HG03039 (cell line): Measurements from ENCODE around the gene WNT3A.
"Not testable (repeated sequence)": the region's sequence is repeated elsewhere in the genome, so short reads cannot be mapped to it uniquely, and the experiment has no call there.

ENCODE experiments used
- ATAC-seq: cut with Tn5 transposase; IDR thresholded peaks from one replicate; pipeline ENCODE4 v1.9.1; 2021; ENCODE audit warnings: mild to moderate bottlenecking, moderate library complexity; ENCODE audit not compliant: unreplicated experiment

WNT3A gene

DNA sequence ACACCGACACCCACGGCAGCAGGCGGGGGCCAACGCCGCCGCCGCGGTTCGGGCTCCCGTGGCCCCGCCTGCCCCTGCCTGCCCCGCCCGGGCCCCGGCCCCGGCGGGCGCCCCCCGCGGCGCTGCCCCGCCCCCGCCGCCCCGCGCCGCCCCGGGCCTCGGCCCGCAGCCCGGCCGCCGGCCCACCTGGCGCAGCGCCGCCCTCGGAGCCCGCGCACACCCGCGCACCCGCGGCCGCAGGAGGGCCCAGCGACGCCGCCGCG, at the start of gene WNT3A:
WNT3A (plus strand) TSS at position 213 of the 263 bp plus-strand sequence. CDS start 131 bp downstream, outside the sequence.
- ATAC-seq: no peak

DNA sequence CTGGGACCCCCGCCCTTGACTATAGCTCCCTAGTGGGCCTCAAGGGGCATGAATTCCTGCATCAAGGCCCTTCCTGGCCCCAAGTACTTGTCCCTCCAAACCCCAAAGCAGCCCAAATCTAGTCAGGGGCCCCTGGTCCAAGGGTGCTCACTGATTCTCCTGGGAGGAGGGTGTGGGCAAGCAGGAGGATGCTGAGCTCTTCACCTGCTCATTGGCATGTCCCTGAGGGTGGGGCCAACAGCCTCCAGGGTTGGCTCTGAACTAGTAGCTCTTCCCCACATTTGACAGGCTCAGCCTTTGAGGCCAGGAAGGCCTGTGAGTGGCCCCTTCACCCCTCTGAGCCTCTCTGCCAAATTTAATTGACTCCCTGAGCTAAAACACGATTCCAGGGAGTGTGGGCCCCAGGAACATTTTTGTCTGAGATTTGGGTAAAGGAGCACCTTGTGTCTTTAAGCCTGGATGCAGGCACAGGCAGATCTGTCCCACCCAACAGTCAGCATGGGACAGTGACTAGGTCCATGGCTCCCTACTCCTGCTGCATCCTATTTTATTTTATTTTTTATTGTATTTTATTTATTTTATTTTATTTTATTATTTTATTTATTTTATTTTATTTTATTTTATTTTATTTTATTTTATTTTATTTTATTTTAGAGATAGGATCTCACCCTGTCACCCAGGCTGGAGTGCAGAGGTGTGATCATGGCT, 48.0 kb upstream of the WNT3A start:
- ATAC-seq: no peak

DNA sequence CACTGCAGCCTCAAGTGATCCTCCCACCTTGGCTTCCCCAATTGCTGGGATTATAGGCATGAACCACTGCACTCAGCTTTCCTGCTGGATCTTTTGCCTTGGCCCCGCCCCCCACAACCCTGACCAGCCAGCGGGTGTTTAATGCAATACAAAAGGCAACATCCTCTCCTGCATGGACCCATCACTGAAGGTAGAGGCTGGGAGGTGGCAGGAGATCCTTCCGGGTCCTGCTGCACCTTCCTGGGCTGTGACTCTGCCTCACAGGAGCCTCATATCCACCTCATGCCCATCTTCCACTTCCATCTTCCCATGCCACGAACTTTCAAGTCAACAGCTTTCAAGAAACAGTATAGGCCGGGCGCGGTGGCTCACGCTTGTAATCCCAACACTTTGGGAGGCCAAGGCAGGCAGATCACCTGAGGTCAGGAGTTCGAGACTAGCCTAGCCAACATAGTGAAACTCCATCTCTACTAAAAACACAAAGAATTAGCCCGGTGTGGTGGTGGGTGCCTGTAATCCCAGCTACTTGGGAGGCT, 47.4 kb upstream of the WNT3A start:
- ATAC-seq: no peak

- no peak for ATAC-seq
Observed at GRCh38 chr1:227961651-227962466, 44.9 kb upstream of the WNT3A start.

GRCh38 chr1:227966733-227967132, 40.1 kb upstream of the WNT3A start:
- not testable (repeated sequence) for ATAC-seq

- not testable (repeated sequence) for ATAC-seq
Observed at GRCh38 chr1:227967815-227968214, 39.0 kb upstream of the WNT3A start.

- not testable (repeated sequence) for ATAC-seq
Observed at GRCh38 chr1:227970076-227970995, 36.5 kb upstream of the WNT3A start.

DNA sequence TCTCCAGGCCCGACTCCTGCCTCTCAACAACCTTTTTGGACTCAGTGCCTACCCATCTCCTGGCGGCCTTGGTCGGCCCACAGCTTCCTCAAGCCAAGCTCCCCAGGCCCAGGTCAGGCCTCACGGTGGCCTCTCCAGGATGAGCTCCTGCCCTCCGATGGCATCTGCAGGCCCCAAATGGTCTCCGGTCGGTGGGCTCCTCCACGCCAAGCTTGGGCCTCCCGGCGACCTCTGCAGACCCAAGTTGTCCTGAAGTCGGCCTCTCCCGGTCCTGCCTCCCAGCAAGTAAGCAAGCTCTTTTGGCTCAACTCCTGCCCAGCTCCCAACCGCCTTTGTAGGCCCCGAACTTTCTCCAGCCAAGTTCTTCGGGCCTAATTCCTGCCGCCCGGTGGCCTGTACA, 35.6 kb upstream of the WNT3A start:
- not testable (repeated sequence) for ATAC-seq

- not testable (repeated sequence) for ATAC-seq
Observed at GRCh38 chr1:227971643-227972282, 35.0 kb upstream of the WNT3A start.

- ATAC-seq: not testable (repeated sequence)
Observed at GRCh38 chr1:227972283-227972679, 34.5 kb upstream of the WNT3A start.

GRCh38 chr1:227972843-227973374, 33.9 kb upstream of the WNT3A start:
- not testable (repeated sequence) for ATAC-seq

DNA sequence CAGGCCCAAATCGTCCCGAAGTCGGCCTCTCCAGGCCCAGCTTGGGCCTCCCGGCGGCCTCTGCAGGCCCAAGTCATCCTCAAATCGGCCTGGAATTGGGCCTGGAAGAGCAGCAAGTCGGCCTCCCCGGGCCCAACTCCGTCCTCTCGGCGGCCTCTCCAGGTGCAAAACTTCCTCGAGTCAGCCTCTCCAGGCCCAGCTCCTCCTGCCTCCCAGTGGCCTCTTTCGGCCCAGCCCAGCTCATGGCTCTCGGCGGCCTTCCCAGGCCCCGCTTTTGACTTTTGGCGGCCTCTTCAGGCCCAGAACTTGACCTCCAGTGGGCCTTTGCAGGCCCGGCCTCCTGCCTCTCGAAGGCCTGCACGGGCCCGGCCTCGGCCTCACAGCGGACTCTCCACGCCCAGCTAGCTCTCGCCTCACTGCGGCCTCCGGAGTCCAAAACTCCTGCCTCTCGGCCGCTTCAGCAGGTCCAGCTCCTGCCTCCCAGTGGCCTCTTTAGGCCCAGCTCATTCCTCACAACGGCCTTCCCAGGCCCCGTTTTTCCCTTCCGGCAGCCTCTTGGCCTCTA, 33.0 kb upstream of the WNT3A start:
- ATAC-seq: not testable (repeated sequence)

- ATAC-seq: not testable (repeated sequence)
Observed at GRCh38 chr1:227975583-227976283, 31.1 kb upstream of the WNT3A start.

DNA sequence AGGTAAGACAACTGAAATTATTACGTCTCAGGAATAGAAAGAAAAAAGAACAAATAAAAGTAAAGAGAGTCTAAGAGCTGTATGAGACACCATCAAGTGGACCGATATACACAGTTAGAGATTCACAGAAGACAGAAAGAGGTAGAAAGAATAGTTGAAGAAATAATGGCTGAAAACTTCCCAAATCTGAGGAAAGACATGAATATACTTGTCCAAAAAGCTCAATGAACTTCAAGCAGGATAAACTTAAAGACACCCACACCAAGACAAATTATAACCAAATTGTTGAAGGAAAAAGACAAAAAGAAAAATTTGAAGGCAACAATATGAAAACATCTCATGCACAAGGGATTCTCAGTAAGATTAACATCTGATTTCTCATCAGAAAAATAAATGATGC, 19.6 kb upstream of the WNT3A start:
- ATAC-seq: no peak

DNA sequence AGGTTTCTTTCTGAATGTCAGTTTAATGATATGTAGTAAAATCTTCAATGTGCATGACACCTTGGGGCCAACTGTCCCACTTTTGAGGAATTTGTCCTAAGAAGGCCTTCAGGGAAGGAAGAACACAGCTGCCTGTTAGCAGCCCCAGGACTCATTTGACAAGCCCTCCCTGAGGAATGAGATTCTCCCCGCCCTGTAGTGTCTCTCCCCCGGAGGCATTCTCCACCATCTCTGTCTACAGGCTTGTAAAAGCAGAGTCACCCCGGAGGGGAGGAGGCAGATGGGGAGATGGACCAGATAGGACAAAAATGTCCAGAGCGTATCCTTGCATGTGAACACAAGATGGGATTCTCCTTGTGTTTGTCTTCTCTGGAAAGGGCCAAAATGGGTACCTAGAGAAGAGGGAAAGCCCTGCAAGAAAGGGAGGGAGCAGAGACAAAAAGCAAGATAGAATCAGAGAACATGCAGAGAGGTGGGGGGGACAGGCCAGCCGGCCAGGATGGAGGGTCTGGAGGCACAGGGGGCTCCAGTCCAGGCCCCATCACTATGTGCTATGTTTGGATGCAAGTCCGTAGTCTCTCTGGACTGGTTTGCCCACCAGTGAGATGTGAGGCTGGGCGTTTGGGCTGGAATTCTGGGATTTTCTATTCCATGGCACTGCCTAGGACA, 12.0 kb upstream of the WNT3A start:
- no peak for ATAC-seq

DNA sequence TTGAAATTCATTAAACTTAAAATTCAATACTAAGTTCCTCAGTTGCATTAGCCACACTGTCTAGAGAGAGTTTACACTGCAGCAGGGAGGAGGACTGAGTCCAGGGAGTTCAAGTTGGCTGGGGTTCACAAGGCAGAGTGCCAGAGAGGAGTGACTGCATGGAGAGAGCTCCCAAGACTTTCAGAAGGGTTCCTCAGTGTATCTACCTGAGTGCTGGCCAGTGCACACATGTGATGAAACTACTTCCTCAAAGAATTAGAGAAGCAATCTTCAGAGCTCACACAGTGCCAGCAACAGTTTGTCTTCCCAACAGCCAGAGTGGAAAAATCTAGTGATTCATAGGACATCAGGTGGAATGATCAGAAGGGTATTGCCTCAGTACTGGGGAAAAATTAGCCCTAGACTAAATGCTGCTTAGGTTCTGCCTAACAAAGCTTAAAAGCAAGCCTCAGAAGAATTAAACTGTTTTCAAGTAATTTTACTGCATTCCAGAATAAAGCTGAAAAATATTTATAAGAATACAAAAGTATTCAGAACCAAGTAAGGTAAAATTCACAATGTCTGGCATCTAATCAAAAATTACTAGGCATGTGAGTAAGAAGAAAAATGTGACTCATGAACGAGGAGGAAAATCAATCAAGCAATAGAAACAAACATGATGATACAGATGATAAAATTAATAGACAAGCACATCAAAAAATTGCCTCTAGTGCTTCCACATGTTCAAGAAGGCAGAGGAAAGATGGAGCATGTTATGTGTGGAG, 10.4 kb upstream of the WNT3A start:
- no peak for ATAC-seq

DNA sequence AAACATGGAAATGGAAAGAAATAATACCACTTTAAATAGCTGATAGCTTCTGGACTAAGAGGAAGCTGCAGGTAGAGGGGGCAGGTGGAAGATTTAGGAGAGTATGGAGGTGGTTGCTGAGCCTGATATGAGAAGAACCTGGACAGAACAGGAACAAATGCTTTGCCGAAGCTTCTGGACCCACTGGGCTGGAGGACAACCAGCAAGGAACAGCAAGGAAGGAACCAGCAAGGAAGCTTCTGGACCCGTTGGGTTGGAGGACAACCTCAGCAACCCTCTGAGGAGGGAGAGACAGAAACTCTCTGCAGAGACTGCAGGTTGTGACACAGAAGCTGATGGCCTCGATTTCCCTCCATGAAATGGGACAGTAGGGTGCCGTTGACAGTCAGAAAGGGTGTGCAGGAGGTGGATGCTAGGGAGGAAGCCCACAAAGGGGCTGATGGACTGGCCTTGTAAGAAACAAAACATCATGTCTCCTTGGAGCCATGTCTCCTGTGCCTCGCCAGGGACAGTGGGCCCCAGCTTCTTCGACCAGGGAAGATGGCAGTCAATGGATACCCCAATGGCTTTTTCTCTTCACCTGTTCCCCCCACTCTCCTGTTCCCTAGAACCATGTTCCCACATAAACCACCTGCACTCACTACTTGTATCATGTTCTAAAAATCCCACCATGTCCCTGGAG, 8.3 kb upstream of the WNT3A start:
- no peak for ATAC-seq
